Measurements from ENCODE around the gene RAP2C.

The RAP2C gene

GRCh38 chrX:132219343-132219768, at the start of gene RAP2C:
TSS of gene RAP2C (minus strand) at chrX:132219447. CDS start at chrX:132217268, 2,179 bp downstream.
- in situ Hi-C loops (cut with HindIII; ENCODE audit: low pct_ligation_motif_present, low pct_unique_long_range_greater_than_20kb, low sequenced_read_pairs): no loop called here
- DNase-seq: peak; percentile 59

DNA sequence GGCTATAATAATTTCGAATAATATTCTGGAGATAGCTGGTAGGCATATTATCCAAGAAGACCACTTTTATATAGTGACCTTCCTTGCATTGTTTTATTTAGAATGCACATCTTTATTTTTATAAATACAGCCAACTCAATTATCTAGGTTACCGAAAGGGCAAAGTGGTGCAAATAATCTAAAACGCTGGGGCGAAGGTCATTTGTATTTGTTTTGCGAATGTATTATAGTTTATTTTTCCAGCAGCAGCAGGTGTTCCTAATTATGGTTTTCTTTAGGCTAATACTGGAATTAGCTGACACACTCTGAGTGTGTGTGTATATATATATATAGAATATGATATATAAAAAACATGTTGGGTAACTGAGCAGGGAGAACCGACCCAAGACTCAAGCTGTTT, 48.1 kb upstream of the RAP2C start:
- no peak for DNase-seq
- in situ Hi-C loops (cut with HindIII; ENCODE audit: low pct_ligation_motif_present, low pct_unique_long_range_greater_than_20kb, low sequenced_read_pairs): no loop called here

DNA sequence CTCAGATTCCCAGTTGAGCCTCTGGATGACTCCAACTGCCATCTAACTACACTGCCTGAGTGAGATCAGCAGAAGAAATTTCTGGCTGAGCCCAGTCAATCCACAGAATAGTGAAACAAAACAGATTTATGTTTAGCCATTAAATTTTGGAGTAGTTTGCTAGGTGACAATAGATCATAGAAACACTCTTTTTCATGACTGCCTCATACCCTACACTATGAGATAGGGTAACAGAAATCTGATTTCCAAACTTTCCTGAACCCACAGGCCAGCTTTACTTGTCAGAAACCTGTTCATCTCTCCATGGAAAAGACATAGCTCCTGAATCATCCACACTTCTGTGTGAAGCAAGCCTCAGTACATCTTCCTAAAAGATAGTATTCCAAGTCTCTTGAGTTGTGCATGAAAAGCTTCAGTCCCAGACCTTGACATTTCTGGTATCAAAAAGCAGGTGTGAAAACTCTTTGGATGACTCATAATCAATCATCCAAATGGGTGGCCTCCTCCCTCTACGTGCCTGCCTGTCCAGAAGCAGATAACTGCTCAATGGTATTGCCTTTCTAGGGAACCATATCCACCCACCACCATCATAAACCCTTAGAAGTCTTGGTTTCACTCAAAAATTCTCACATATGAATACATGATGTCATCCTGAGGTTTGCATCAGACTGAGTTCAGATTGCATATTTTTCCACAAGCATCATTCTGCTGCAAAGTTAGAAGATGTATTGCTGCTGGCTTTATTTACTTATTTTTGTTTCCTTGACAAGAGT, 47.5 kb upstream of the RAP2C start:
- in situ Hi-C loops (cut with HindIII; ENCODE audit: low pct_ligation_motif_present, low pct_unique_long_range_greater_than_20kb, low sequenced_read_pairs): no loop called here
- DNase-seq: no peak

DNA sequence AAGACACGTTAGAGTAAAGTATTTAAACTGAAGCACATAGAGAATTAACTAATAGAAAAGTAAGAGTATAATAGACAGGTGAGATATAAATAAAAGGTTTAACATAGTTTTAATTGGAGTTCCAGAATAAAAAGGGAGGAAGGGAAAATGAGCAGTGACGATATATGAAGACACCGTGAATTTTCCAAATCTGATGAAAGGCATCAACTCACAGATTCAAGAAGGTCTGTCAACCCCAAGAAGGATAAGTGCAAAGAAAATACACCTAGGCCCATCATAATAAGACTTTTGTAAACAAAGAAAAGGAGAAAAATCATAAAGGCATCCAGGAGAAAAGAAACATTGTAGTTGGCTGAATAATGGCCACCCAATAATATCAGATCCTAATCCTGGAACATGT, 43.9 kb upstream of the RAP2C start:
- in situ Hi-C loops (cut with HindIII; ENCODE audit: low pct_ligation_motif_present, low pct_unique_long_range_greater_than_20kb, low sequenced_read_pairs): no loop called here
- DNase-seq: no peak

DNA sequence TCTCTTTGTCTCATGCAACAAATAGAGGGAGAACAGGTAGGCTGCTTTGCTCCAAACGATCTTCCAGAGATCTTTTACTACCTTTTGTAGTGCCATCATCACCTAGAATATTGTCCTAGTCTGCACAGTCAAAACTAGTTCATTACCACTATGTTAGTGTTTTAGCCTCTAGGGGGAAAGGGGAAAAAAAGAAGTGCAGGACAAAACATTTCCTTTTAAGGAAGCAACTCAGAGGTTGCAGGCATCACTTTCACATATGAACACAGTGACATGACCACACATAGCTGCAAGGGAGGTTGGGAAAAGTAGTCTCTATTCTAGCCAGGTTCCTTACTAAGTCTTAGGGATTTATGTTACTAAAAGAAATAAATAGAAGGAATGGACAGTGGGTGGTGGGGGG, 39.3 kb upstream of the RAP2C start:
- DNase-seq: no peak

DNA sequence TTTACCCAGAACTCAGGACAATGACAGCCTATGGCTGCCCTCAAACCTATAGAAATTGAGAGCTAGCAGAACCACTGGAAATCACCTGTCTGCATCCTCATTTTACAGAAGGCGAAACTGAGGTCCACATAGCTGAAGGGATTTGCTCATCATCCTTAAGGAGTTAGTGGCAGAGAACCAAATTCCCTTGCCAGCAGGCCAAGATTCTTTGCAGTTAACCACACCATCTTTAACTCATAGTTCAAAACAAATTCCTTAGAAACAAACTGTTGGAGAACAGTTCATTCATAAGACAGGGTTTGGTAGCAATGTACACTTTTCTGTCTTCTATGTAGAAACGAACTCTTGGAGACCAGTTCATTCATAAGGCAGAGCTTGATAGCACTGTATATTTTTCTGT, 37.9 kb upstream of the RAP2C start:
- no peak for DNase-seq
- in situ Hi-C loops (cut with HindIII; ENCODE audit: low pct_ligation_motif_present, low pct_unique_long_range_greater_than_20kb, low sequenced_read_pairs): no loop called here

More for the DNA sequence above, 39.3 kb upstream of the RAP2C start:
- in situ Hi-C loops (cut with HindIII; ENCODE audit: low pct_ligation_motif_present, low pct_unique_long_range_greater_than_20kb, low sequenced_read_pairs): no loop called here

GRCh38 chrX:132236121-132236520, 16.9 kb upstream of the RAP2C start:
- in situ Hi-C loops (cut with HindIII; ENCODE audit: low pct_ligation_motif_present, low pct_unique_long_range_greater_than_20kb, low sequenced_read_pairs): no loop called here

GRCh38 chrX:132235488-132235887, 16.2 kb upstream of the RAP2C start:
- no peak for DNase-seq
- in situ Hi-C loops (cut with HindIII; ENCODE audit: low pct_ligation_motif_present, low pct_unique_long_range_greater_than_20kb, low sequenced_read_pairs): no loop called here

More at GRCh38 chrX:132236121-132236520, 16.9 kb upstream of the RAP2C start:
- DNase-seq: no peak

DNA sequence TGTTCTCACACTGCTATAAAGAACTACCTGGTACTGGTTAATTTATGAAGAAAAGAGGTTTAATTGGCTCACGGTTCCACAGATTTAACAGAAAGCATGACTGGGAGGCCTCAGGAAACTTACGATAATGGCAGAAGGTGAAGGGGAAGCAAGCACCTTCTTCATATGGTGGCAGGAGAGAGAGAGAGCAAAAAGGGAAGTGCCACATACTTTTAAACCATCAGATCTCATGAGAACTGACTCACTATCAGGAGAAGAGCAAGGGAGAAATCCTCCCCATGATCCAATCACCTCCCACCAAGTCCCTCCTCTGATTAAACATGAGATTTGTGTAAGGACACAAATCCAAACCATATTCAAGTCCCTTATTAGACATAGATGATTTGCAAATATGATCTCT, 12.3 kb upstream of the RAP2C start:
- in situ Hi-C loops (cut with HindIII; ENCODE audit: low pct_ligation_motif_present, low pct_unique_long_range_greater_than_20kb, low sequenced_read_pairs): no loop called here
- no peak for DNase-seq

DNA sequence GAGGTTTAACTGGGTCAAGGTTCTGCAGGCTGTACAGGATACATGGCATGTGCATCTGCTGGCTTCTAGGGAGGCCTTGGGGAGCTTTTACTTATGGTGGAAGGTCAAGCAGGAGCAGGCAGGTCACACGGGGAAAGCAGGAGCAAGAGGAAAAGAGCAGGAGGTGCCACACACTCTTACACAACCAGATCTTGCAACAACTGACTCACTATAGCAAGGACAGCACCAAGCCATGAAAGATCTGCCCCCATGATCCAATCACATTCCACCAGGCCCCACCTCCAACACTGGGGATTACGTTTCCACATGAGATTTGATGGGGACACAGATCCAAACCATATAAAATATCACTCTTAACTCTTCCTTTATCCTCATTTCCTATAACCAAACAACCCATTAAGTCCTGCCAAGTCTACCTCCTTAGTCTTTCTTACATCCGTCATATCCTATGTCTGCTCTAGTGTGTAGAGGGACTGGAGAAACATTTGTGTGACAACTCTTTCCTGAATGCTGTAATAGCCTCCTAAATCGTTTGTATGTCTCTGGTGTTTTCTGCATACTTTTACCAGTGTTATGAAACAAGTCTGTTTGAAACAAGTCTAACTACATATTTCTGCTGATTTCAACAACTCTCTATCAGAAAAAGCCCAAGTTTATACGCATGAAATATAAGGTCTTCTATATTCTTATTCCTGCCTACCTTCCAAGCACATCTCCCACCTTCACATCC, 8.3 kb upstream of the RAP2C start:
- in situ Hi-C loops (cut with HindIII; ENCODE audit: low pct_ligation_motif_present, low pct_unique_long_range_greater_than_20kb, low sequenced_read_pairs): no loop called here
- DNase-seq: no peak

- in situ Hi-C loops (cut with HindIII; ENCODE audit: low pct_ligation_motif_present, low pct_unique_long_range_greater_than_20kb, low sequenced_read_pairs): no loop called here
These were observed 6.9 kb upstream of the RAP2C start for GRCh38 chrX:132226169-132226568.

GRCh38 chrX:132218100-132218812, 991 bp downstream of the RAP2C start:
- in situ Hi-C loops (cut with HindIII; ENCODE audit: low pct_ligation_motif_present, low pct_unique_long_range_greater_than_20kb, low sequenced_read_pairs): no loop called here
- peak; percentile 74 for DNase-seq

More at GRCh38 chrX:132226169-132226568, 6.9 kb upstream of the RAP2C start:
- no peak for DNase-seq

GRCh38 chrX:132217203-132218073, 1.8 kb downstream of the RAP2C start:
- in situ Hi-C loops (cut with HindIII; ENCODE audit: low pct_ligation_motif_present, low pct_unique_long_range_greater_than_20kb, low sequenced_read_pairs): no loop called here
- peak; percentile 71 for DNase-seq

DNA sequence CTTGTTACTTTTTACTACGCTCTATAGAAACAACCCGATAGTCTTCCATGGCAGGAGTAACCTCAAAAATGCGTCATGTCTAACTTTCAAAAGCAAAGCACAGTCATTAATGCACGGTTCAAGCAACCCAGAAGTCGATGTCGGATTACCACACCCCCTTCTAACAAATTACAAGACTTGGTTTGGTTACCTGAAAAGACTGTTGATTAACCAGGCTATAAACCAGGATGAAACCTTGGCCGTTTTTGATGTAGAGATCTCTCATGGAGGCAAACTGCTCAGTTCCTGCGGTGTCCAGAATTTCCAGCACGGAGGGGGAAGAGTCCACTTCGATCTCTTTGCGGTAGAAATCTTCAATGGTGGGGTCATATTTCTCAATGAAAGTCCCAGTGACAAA, 2.4 kb downstream of the RAP2C start:
- DNase-seq: peak; percentile 35
- in situ Hi-C loops (cut with HindIII; ENCODE audit: low pct_ligation_motif_present, low pct_unique_long_range_greater_than_20kb, low sequenced_read_pairs): no loop called here

GRCh38 chrX:132216283-132216682, 3.0 kb downstream of the RAP2C start:
- no peak for DNase-seq
- in situ Hi-C loops (cut with HindIII; ENCODE audit: low pct_ligation_motif_present, low pct_unique_long_range_greater_than_20kb, low sequenced_read_pairs): no loop called here

DNA sequence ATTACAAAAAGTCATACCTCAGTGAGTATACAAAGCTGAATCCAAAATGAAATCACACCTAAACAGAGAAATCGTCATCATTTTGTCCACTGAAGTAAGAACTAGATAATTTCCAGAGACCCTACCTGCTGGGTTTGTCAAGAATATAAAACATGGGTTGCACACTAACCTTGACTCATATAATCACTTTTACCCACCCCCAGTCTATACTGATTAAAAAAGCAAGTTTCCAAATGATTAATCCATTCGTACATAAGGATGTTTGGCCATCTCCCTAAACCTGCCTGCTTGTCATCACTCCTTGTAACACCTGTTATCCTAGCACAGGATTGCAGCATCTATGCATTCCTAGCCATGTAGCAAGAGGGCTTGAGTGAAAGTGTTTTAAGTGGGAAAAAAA, 4.7 kb downstream of the RAP2C start:
- no peak for DNase-seq
- in situ Hi-C loops (cut with HindIII; ENCODE audit: low pct_ligation_motif_present, low pct_unique_long_range_greater_than_20kb, low sequenced_read_pairs): no loop called here

DNA sequence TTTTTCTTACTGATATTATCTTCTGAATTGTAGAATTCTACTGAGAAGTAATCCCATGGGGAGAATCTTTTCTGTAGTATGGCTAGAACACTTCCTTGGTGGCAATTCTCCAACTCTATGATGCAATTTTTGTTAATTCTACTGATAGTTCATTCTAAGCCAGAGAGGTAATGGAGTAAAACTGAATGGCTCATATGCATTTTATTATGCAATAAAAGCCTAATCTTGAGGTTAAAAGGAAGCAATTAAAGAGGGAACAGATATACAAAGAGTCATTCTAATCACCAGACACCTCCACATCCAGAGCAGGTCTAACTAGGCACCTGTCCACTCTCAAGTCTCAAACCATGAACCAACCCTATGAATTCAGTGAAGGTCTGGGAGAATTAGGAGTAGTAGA, 9.7 kb downstream of the RAP2C start:
- in situ Hi-C loops (cut with HindIII; ENCODE audit: low pct_ligation_motif_present, low pct_unique_long_range_greater_than_20kb, low sequenced_read_pairs): no loop called here
- no peak for DNase-seq

- in situ Hi-C loops (cut with HindIII; ENCODE audit: low pct_ligation_motif_present, low pct_unique_long_range_greater_than_20kb, low sequenced_read_pairs): no loop called here
These were observed 10.8 kb downstream of the RAP2C start for GRCh38 chrX:132208422-132208821.

More at GRCh38 chrX:132208422-132208821, 10.8 kb downstream of the RAP2C start:
- no peak for DNase-seq
